ENCODE data around the gene DHDH.
A peak's percentile ranks its signal among the peaks of the same experiment; 100 is the strongest.

DHDH gene

GRCh38 chr19:48953141-48953540 lies 19.6 kb downstream of the DHDH start:
- DNase-seq = no peak

DNA sequence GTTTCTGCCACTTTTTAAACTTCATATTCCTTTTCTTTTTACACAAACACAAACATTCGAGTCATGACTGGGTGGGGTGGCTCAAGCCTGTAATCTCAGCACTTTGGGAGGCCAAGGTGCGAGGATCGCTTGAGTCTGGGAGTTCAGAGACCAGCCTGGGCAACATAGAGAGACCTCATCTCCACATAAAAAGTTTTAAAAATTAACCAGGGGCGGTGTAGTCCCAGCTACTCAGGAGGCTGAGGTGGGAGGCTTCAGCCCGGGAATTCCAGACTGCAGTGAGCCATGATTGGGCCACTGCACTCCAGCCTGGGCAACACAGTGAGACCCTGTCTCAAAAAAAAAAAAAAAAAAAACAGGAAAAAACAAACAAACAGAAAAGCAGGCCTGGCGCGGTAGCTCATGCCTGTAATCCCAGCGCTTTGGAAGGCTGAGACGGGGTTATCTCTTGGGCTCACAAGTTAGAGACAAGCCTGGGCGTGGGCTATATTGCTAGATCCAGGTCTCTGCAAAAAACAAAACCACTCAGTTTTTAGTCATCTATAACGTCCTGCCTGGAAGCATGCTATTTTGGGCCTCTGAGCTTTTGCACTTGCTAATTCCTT lies 20.6 kb downstream of the DHDH start:
- no peak for DNase-seq

- DNase-seq = peak; percentile 97
Measured at GRCh38 chr19:48954595-48955307, 21.3 kb downstream of the DHDH start, which contains the start of gene BAX. Gene BAX, plus strand, starts transcription at chr19:48954875. Its CDS starts 54 bp downstream, at chr19:48954929.

GRCh38 chr19:48955308-48955958 lies 21.9 kb downstream of the DHDH start:
- no peak for DNase-seq

DNA sequence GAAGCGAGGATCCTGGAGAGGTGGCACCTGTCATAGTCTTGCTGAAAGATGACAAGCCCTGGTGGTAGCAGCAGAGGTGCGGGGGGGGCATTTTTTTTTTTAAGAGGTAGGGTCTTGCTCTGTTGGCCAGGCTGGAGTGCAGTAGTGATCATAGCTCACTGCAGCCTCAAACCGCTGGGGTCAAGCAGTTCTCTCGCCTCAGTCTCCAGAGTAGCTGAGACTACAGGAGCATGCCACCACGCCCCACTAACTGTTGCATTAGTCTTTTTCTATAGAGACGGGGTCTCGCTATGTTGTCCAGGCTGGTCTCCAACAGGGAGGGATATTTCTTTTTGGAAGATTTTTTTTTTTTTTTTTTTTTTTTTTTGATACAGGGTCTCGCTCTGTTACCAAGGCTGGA lies 24.5 kb downstream of the DHDH start:
- DNase-seq = no peak

- DNase-seq = peak; percentile 83
Measured at GRCh38 chr19:48959341-48960239, 26.1 kb downstream of the DHDH start.

GRCh38 chr19:48961051-48961649 lies 27.7 kb downstream of the DHDH start:
- DNase-seq = peak; percentile 38

- no peak for DNase-seq
Measured at GRCh38 chr19:48961673-48962028, 28.2 kb downstream of the DHDH start.

DNA sequence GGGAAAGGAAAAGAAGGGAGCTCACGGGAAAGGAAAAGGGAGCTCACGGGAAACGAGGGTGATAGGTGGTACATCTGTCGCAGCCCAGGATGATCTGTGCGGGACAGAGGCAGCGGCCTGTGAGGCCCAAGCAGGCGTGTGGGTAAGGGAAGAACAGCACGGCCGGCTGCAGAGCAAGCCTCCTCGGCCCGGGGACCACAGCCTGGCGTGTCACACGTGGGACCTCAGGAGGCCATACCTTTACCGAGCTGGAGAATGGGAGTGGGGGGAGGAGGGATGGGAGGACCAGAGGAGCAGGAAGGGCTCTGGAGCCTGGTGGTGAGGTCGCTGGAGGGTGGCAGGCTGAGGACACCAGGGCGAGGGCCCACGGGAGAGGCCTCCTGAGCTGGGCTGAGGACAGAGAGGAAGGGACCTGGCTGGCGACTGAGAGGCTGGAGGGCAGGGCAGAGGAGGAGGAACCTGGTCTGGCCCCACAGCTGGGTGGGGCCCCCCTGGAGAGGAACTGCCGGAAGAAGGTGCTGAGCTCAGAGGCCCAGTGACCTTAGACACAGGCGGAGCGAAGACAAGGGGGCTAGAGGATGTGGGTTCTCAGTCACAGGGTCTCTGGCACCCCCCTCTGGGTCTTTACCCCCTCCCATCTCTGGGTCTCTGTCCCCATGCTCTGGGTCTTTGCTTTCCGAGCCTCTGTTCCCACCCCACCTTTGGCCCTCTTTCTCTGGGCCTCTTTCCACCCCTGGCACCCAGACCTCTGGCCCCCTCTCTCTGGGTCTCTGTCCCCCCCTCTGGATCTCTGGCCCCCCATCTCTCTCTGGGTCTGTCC lies 28.7 kb downstream of the DHDH start:
- DNase-seq = peak; percentile 87

DNA sequence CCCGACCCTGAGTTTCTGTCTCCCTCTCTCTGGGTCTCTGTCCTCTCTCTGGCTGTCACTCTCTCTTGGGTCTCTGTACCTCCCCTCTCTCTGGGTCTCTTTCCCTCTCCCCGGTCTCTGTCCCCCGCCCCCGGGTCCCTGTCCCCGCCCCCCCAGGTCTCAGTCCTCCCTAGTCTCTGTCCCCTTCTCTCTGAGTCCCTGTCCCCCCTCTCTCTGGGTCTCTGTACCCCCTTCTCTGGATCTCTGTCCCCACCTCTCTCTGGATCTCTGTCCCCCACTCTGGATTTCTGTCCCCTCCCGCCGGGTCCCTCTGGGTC lies 29.3 kb downstream of the DHDH start:
- no peak for DNase-seq

DNA sequence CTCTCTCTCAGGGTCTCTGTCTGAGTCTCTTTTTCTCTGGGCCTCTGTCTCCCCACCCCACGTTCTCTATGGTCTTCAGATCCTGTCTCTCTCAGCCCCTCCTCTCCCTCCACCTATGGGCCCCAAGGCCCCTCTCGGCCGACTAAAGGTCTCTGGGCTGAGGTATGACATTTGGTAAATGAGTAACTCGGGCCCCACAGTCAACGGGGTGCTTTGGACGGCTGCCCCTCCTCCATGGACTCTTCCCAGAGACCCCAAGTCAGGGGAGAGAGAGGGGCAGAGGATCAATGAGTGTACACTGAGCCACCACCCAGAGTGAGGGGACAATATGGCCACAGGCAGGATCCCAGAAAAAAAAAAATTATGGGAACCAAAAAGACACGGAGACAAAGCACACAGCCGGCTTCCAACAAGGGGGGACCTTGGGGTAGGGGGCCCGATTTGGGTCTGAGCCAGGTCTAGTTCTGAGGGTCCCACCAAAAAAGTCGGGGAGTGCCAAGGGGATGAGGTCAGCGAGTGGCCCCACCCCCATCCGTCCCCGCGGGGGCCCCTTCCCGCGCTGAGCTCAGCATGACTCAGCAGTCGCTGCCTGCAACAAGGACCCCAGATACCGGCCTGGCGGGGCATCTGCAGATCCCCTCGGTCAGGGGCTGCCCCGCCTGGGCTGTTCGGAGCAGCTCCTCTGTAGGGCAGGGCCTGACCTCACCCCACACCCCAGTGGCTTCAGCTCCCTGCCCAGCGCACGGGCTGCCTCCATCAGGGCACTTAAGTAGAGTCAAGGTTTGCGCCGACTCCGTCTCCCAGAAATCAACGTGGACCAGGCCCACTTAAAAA lies 30.1 kb downstream of the DHDH start:
- peak; percentile 75 for DNase-seq

DNA sequence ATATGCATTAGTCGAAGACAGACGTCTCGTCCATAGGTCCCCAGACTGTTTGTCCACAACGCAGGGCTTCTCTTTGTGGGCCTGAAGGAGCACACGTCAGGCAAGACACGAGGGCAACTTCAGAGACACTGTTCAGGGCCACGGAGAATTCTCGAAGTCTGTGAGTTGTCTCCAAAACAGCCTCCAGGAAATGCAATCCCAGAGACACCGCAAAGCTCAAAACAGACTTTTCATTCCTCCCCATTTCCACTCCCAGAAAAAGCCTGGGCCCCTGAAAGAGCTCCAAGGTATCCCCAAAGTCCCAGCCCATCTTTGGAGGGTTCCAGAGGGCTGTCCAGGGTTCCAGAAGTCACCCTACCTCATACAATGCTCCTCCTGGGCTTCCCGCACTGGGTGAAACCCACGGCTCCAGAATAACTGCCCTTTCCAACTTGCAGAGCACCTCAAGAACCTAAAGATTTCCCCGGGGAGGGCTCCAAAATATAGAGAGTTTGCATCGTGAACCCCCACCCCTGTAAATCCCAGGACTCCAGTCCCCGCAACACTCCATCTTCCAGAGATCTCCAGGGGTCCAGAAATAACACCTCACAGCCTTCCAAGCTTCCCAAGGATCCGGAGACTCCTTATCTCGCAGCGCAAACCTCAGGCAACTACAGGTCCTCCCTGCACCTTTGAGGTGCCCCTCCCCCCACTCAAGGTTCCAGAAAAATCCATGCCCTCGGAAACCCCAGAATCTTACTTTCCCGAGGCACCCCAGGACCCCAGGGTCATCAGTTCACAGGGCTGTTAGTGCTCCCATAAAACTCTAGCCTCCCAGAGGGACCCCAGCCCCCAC lies 30.9 kb downstream of the DHDH start:
- DNase-seq = peak; percentile 69

DNA sequence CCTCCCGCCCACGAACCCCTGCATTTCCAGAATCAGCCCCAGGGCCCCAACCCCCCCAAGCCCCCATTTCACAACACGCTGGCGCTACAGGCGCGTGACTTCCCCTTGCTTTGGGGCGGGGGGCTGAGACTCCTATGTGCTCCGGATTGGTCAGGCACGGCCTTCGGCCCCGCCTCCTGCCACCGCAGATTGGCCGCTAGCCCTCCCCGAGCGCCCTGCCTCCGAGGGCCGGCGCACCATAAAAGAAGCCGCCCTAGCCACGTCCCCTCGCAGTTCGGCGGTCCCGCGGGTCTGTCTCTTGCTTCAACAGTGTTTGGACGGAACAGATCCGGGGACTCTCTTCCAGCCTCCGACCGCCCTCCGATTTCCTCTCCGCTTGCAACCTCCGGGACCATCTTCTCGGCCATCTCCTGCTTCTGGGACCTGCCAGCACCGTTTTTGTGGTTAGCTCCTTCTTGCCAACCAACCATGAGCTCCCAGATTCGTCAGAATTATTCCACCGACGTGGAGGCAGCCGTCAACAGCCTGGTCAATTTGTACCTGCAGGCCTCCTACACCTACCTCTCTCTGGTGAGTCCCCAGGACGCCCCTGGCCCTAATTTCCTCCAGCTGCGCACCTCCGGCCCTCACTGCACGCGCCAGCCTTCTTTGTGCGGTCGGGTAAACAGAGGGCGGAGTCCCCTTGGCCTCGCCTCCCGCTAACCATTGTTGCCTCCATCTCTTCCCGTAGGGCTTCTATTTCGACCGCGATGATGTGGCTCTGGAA lies 31.7 kb downstream of the DHDH start, which contains the start of gene FTL:
Gene FTL, plus strand, starts transcription at position 270 of the 766 bp plus-strand sequence. Its CDS starts 199 bp downstream, at position 469.
- peak; percentile 99 for DNase-seq

- peak; percentile 78 for DNase-seq
Measured at GRCh38 chr19:48965806-48966540, 32.5 kb downstream of the DHDH start.

- peak; percentile 81 for DNase-seq
Measured at GRCh38 chr19:48966541-48967345, 33.2 kb downstream of the DHDH start.

DNA sequence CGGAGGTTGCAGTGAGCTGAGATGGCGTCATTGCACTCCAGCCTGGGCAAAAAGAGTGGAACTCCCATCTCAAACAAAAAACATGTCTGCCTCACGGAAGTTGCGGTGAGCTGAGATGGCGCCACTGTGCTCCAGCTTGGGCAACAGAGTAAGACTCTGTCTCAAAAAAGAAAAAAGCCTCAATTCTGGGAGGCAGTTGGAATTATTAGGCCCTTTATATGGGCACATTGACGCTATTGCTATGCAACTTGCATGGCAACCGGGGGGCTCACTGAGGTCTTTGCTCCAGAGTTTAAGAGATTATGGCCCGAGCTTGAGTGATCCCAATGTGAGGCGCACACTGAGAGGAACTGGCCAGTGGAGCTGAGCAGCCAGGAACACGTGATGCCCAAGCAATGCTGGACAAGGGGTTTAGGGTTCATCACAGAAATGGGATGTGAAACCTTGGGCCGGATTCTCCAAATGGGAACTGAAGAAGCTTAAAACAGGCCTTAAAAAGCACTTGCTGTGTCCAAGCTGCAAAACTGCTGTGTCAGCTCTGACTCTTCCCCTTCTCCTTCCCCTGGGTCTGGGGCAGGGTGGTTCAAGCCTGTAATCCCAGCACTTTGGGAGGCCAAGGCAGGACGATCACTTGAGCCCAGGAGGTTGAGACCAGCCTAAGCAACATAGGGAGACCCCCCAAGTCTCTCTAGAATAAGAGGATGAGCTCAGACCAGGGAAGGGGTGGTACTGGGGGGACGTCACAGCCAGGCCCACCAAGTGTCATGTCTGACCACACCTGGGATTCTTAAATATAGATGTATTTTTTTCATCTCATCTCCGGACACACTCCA lies 34.1 kb downstream of the DHDH start:
- peak; percentile 100 for DNase-seq

Measured in MV-4-11 (cell line).